ENCODE results near the gene APOB.

APOB gene

DNA sequence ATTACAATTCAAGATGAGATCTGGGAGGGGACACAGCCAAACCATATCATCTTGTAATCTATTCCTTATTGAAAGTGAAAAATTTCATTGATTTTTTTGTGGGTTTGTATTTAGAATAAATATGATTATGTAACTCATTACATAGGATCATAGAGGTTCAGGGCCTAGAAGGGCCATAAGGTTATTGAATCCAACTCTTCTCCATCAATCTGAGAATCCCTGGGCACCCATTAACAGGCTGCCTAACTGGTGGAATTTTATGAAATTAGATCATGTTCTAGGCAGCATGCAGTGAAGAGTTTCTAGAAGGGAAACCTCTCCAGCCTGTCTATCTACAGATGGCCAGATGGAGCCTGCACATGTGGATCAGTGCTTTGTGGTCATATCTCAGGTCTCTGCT is 6.3 kb upstream of the APOB start:
- DNase-seq (ENCODE audit: extremely low read depth in 1 of 2, low read depth in 1 of 2) = no peak

DNA sequence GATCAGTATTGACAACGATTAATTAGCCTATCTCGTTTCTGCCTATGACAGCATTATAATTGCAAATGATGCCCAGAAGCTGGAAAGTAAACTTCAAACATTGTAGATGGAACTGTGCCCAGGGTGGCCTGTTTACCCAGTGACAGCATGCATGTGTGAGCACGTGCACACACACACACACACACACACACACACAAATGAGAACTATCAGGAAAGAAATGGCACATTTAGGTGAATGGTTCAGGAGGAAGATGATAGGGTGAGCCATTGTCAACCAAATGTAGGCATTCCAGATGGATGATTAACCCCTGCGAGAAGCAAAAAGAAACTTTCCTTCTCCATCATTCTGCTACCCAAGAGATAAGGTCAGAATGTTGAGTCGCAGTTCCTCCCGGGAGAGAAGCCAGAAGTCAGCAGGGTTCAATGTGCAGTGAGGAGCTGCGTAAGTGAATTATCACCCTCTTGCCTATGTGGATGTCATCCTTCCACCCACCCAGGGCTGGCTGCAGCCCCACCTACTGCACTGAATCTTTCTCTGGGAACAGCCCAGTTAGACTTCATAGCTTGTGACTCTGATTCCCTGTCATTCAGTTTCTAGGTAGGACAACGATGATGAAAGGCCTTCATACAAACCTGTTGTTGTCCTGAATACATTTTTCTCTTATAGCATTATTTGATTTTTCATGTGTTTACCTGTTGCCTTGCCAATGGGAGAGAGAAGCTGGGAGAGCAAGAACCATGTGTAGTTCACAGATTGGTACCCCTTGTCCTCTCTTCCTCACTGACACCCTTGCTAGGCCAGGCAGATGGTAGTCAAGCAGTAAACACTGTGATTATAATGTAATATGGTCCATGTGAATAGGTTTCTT is 3.5 kb upstream of the APOB start:
- DNase-seq (ENCODE audit: extremely low read depth in 1 of 2, low read depth in 1 of 2) = no peak

DNA sequence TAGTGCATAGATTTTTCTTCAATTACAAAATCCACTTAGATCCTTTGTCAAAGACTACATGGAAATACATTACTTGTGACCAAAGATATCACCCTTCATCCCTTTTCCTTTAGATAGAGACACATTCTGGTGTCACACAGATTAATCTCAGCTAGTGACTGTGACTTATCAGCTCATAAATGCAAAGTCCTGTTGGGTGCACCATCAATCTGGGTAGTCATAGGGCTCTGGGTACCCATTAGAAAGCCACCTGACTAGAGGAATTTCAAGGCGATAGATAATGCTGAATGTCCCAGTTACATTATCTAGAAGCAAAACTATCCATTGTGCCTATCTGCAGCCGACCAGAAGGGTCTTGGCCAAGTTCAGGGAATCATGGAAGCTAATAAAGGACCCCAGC is 2.6 kb upstream of the APOB start:
- no peak for DNase-seq (ENCODE audit: extremely low read depth in 1 of 2, low read depth in 1 of 2)

DNA sequence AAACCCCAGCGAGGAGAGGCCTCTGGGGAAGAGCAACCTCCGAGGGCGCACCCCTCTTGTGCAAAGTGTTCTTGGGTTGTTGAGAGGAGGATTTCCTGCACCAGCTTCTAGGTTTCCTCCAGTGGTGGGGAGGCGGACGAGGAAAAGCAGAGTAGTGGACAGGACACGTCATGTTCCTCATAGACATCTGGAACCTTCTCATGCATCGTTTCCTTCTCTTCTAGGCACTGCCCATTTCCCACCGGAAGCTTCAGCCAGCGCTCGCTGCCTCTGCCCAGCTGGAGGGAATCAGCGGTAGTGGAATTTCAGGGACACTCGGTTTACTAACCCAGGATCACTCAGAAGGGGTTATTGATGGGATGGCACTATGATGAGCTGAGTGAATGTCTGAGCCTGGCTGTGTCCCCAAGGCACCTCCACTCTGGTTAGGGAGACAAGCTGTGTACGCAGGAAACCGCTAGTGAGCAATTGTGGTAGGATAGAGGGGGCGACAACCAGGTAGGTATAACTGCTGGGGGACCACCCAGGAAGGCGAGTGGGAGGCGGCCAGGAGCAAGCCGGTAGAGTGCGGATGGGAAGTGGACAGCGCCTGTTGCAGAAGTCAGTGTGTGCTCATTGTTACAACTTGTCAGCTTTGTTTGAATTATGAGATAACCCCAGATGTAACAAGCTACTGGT is 960 bp upstream of the APOB start:
- no peak for DNase-seq (ENCODE audit: extremely low read depth in 1 of 2, low read depth in 1 of 2)

DNA sequence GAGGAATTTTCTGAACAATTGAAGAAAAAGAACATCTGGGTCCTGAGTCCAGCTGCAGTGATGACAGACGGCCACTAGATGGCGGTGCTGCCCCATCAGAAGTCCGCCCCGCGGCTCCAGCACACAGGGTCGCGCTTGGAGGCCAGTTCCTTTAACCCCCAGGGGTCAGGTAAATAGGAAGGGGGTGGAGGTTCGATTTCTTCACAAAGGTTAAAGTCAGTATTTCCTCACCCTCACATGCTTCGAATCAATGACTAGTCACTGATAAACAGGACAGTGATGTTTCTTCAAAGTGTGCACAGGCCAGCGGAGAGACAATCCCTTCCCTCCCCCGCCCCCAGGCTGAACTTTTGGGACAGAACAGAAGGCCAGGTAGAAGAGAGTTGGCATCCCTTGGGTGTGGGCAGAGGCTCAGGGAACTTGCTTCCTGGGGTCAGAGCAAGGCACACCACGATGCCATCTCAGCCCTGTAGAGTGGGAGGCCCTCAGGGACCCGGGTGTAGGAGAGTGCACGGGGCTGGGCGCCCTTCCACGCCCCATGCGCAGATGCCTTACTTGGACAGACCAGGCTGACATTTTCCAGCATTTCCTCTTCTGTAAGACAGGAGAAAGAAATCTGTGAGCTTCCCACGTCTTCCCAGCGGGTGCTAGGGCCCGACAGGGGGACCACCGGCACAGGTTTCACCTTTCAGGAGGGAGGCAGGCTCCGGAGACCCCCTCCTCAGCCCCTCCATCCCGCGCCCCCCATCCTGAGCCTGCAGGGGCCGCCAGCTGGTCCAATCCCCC is 722 bp downstream of the APOB start:
- peak in 1 of 2 donors; percentile 43 for DNase-seq (ENCODE audit: extremely low read depth in 1 of 2, low read depth in 1 of 2)

DNA sequence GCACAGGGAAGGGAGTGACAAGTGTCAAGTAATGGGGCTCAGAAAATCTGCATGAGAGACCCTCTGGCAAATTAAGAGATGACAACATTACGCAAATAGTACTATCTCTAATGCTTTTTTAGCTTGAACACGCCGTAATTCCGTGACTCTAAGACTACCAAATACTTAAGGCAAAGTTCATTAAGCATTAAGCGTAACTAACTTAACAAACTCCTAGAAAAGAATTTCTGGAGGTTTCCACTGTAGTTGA is 1.2 kb downstream of the APOB start:
- no peak for DNase-seq (ENCODE audit: extremely low read depth in 1 of 2, low read depth in 1 of 2)

DNA sequence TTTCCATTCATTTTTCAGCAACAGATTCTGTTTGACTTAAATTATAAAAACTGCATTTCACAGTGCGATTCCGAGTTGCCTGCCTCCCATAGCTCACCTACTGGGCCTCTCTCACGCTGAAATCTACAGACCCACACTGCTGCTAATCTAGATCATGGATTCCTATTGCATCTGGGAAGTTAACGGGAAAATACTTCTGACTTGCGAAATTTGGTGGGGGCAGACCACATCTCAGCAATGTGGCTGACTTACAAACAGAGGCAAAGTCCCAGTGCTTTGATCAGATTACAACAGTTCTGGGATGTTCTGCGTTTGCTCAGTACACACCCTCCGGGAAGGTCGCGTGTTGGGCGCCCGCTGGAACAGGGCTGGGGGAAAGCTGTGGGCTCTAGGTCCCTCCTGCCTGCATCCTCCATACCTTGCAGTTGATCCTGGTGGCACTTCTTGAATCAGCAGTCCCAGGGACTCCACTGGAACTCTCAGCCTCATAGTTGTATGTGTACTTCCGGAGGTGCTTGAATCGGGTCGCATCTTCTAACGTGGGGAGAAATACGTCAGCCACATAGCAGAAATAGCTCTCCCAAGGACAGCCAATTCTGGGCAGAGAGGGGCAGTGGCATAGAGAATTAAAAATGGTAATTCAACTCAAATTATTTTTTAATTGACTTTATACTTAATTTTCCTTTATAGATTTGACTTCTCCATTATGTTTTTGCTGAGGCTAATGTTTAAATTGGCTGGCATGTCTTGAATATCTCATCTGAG is 1.7 kb downstream of the APOB start:
- no peak for DNase-seq (ENCODE audit: extremely low read depth in 1 of 2, low read depth in 1 of 2)

DNA sequence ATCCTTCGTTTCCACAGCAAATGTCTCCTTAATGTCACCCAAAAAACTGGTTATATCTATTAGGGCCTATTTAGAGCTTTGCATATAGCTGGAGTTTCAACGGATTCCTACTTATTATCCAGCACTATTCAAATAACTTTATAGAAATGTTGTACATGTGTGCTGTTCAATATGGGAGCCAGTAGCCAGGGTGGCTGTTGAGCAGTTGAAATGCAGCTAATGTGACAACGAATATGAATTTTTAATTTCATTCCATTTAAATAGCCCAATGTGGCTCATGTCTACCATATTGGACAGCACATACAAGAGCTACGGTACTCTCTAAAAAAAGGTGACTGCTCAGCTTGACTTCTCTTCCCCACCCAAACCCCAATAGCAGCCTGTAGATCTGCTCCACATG is 2.4 kb downstream of the APOB start:
- no peak for DNase-seq (ENCODE audit: extremely low read depth in 1 of 2, low read depth in 1 of 2)

DNA sequence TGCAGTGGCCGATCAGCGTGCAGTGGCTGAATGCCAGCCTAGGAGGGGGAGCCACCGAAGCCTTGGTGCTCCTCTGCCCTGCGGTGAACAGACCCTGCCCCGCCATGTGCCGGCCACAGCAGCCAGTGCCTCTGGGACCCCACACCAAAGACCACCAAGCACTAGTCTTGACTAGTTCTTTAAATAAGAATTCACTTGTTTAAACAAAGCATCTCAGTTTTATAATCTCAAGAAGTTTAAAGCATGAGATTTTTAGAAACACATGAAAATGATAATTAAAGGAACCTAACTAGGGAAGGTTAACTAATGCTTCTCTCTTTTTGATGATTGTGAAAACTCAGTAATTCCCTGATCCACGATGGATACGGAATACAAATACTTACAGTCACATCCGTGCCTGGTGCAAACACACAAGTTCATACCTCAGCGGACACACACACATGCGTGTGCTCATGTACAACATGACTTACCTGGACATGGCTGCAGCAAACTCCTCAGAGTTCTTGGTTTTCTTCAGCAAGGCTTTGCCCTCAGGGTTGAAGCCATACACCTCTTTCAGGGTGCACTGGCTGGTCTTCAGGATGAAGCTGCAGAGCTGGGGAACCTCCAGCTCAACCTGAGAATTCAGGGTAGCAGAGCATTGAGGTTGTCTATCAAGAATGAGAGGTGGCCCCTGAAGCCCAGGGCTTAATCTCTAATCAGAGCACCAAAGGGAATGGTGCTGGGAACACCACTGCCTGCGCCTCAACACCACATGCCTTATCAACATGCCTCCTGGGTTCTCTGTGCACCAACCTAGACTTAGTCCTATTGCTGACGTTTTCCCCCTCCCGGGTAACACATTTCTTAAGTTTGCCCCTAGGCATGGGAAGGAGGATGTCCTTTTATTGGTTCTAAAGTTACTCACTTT is 3.1 kb downstream of the APOB start:
- DNase-seq (ENCODE audit: extremely low read depth in 1 of 2, low read depth in 1 of 2) = no peak

DNA sequence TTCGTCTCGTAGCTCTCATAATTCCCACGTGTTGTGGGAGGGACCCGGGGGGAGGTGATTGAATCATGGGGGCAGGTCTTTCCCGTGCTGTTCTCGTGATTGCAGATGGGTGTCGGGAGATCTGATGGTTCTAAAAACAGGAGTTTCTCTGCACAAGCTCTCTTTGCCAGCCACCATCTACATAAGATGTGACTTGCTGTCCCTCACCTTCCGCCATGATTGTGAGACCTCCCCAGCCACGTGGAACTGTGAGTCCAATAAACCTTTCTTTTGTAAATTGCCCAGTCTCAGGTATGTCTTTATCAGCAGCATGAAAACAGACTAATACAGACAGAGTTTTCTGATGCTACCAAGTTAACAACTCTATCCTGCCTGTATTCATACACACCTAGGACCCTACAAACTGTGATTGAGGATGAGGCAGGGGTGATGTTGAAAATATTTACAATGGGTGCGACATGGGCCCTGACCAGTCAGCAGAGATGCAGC is 3.9 kb downstream of the APOB start:
- DNase-seq (ENCODE audit: extremely low read depth in 1 of 2, low read depth in 1 of 2) = no peak

DNA sequence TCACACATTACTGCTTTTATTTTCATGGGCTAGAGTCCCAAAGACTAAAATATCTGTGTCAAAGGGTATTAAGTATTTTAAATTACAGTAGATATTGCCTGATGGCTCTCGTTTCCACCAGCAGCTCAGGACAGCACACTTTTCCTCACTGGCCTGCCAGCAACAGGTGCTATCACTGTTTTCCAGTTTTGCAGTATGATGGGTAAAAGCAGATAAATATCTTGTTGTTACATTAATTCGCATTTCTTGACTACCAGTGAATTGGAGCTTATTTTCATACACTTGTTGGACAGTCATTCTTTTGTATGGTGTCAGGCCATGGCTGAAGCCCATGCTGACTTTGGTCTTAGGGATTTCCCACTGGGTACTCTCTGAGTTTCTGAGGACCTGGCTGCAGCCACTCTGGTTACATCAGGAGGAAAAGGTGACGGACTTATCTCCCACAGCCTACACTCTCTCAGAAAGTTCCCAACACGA is 4.8 kb downstream of the APOB start:
- no peak for DNase-seq (ENCODE audit: extremely low read depth in 1 of 2, low read depth in 1 of 2)

DNA sequence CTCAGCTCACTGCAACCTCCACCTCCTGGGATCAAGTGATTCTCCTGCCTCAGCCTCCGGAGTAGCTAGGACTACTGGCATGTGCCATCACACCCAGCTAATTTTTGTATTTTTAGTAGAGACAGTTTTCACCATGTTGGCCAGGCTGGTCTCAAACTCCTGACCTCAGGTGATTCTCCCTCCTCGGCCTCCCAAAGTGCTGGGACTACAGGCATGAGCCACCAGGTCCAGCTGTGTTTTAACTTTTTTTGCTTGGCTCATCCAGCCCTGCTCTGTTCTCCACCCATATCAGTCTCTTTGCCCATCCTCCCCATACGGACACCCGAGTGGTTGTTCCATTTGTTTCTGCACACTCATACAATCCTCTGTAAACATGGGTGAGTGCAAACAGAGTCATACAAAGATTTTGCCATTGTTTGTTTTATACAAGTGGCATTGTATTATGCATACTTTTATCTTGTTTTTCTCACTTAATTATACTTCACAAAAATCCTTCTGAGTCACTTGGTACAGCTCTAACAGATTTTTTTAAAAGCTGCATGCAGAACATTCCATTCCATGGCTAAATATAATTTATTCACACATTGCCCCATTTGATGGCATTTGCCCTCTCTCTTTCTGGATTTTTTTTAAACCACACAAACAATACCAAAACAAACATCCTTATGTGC is 5.3 kb downstream of the APOB start:
- no peak for DNase-seq (ENCODE audit: extremely low read depth in 1 of 2, low read depth in 1 of 2)

DNA sequence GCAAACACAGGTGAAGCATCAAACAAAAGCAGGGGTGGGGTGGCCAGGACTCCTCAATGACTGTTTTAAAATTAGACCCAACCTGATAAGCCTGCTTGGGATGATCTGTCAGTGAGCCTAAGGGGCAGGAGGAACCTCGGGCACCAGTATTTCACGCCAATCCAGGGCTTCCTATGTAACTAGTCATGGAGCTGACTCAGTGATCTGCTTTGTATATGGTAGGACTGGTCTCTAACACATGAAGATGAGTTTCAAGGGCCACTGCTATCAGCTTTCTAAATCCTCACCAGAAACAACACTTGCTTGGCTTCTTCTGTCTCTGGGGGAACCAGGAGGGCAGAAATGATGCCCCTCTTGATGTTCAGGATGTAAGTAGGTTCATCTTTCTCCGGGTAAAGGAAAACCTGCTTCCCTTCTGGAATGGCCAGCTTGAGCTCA is 6.2 kb downstream of the APOB start:
- no peak for DNase-seq (ENCODE audit: extremely low read depth in 1 of 2, low read depth in 1 of 2)

DNA sequence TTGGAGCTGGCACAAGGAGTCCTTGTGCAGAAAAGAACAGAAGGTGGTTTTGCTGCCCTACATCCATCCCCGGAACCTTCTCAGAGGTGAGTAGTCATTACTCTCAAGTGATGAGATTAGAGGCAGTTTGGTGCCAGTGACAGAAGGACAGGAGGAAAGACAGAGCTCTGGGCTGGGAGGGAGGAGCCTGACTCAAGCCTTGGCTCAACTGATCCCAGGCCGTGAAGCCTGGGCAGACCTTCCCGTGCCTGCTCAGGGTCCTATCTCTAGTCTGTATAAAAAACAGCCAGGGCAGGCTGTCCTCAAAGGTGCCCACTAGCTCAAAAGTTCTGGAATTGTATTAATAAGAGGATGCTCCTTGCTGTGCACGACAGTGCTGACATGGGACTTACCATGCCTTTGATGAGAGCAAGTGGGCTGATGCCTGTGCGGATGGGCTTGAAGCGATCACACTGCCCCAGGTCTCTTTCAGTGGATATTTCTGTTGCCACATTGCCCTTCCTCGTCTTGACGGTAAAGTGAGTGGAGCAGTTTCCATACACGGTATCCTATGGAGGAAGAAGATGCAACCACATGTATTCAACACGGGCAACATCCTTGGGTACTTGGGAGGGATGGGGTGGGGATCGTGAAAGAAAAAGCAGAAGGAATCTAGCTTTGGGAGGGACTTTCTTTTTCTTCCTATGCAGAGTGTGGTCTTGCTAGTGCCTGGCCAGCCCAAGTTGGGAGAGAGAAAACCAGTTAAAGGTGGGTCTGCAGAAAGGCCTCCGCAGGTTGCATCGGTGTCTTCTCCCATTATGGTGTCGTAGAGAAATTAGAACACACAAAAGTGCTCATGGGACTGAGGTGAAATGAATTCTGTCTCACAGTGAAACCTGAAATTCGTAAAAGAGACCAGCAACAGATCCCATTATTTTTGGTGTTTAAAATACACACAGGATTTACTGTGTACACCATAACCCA is 6.9 kb downstream of the APOB start:
- DNase-seq (ENCODE audit: extremely low read depth in 1 of 2, low read depth in 1 of 2) = no peak

DNA sequence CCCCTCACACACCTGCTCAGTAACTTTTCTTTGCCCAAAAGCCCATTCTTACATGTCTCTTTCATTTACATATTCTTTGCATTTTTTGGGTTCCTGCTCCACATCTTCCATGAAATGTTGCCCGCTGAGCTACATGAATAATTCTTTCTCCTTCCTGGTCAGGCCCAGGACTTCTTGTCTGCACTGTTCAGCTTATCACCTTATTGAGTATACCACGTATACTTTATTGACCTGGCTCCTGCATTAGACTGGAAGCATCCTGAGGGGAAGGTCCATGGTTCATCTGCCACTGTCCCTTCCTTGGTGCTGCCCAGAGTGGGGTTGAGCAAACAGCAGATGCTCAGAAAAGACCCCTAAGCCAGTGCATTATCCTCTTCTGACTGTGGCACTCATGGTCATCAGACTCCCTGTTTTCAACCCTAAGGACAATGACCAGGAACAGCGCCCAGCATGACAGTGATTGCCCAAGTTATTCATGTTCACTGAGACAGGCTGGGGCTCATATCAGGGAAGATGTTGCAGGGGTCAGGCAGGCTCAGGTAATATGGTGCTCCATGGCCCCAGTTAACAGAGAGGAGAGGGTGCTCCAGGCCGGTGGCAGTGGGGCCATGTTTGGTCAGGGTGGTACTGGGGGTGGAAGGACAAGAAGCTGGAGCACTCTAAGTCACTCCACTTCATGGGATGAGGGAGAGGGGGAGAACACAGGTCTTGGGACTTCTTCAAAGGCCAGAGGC is 7.7 kb downstream of the APOB start:
- DNase-seq (ENCODE audit: extremely low read depth in 1 of 2, low read depth in 1 of 2) = no peak

DNA sequence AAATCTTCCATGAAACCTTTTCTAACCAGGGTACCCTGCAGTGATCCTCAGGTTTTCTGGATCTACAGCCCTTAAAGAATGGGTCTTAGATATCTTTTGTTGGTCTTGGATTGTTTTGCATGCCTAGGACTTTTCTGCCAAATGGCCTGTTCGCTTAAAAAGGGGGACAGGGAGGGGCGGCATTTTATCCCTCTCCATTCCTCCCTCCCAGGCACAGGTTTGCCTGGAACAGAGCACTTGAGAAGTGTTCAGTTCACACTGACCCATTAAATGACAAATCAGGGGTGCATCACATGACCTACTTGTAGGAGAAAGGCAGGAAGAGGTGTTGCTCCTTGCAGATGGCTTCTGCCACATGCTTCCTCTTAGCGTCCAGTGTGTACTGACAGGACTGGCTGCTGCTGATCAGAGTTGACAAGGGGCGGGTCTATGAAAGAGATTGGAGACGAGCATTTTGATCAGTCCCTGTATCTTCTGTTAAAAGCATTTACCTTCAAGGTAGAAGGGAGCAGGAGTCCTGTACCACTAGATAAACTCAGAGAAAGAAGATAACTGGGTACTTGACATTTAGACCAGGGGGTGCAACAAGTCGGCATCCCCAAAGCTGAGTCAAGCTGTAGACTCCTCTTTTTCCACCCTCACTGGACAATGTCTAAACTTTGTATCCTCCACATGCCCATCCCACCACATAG is 8.4 kb downstream of the APOB start:
- DNase-seq (ENCODE audit: extremely low read depth in 1 of 2, low read depth in 1 of 2) = no peak

DNA sequence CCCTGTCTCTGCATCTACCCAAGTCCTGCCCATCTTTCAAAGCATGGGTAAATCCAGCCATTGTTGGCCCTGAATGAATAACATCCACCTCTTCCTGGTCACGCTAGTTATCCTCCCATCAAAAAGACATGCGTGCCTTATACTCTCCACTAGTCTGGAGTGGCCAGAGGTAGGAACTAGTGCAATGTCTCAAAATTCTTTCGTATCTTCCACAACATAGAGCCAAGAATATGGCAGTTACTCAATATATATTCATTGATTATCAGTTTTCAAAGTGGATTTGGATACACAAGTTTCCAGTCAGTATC is 8.9 kb downstream of the APOB start:
- no peak for DNase-seq (ENCODE audit: extremely low read depth in 1 of 2, low read depth in 1 of 2)
